H1 (cell line): ENCODE data around the gene CDHR5. TPM values are rescaled to one million over a fixed set of nuclear protein-coding genes. Genes with fewer than 3 reads are reported as not detected.
A peak's percentile ranks its signal among the peaks of the same experiment; 100 is the strongest.

Source experiments
- CTCF ChIA-PET: fragments of 300-600 bp; sonication (Branson Sonifier 250); formaldehyde crosslinking; loops from one replicate; lab custom pipeline; 2021; ENCODE audit not compliant: partially characterized antibody; lab: Charles Lee
- POLR2A ChIA-PET: fragments of 300-600 bp; sonication (Branson Sonifier 250); formaldehyde crosslinking; loops from one replicate; lab custom pipeline; 2021; ENCODE audit warnings: inconsistent platforms; ENCODE audit not compliant: partially characterized antibody; lab: Charles Lee
- DNase-seq, 2 experiments: peaks; one replicate each; pipeline versions ENCODE4 v3.0.0 to v3.0.0-alpha.2; 2010 to 2022; ENCODE audit warnings: low spot score in 2 of 2, low read depth in 1 of 2, mixed read lengths in 1 of 2
- FAIRE-seq: peaks from 2 replicates; lab custom pipeline; 2011; peaks lifted over from hg19 to GRCh38; lab: Jason Lieb, UNC
- H2AFZ ChIP-seq: 2 replicates; pipeline ENCODE4 v1.8.1; 2012; ENCODE audit warnings: low read length, inconsistent platforms
- H2AK5ac ChIP-seq: 2 replicates; pipeline ENCODE4 v1.6.1; 2013; ENCODE audit warnings: low read depth, low read length
- H2BK120ac ChIP-seq: replicated peaks from 2 replicates; pipeline ENCODE3; 2013; ENCODE audit warnings: low read depth, low read length, inconsistent platforms
- H2BK12ac ChIP-seq: 2 replicates; pipeline ENCODE4 v1.6.1; 2013; ENCODE audit warnings: low read depth, low read length
- H2BK15ac ChIP-seq: 2 replicates; pipeline ENCODE4 v1.6.1; 2013; ENCODE audit warnings: low read length
- H2BK20ac ChIP-seq: 2 replicates; pipeline ENCODE4 v1.6.1; 2013; ENCODE audit warnings: low read length
- H2BK5ac ChIP-seq: 2 replicates; pipeline ENCODE4 v1.6.1; 2013; ENCODE audit warnings: low read depth, low read length
- H3K14ac ChIP-seq: 2 replicates; pipeline ENCODE4 v1.6.1; 2013; ENCODE audit warnings: inconsistent platforms; ENCODE audit not compliant: insufficient read length
- H3K18ac ChIP-seq: 2 replicates; pipeline ENCODE4 v1.6.1; 2013; ENCODE audit warnings: low read length; ENCODE audit errors: extremely low read depth
- H3K23ac ChIP-seq: 2 replicates; pipeline ENCODE4 v1.6.1; 2013; ENCODE audit warnings: inconsistent platforms; ENCODE audit not compliant: insufficient read length
- H3K23me2 ChIP-seq: 2 replicates; pipeline ENCODE4 v1.6.1; 2013; ENCODE audit warnings: low read depth, low read length
- H3K27ac ChIP-seq: 2 replicates; pipeline ENCODE4 v1.6.1; 2011; ENCODE audit warnings: low read depth, low read length, inconsistent platforms
- H3K27me3 ChIP-seq, 4 experiments: replicated peaks in 1 of 4; 1 replicate in 1 of 4; 2 replicates in 3 of 4; pipeline versions ENCODE4 v1.6.1 to v1.8.1; 2011 to 2013; ENCODE audit warnings: low read length in 3 of 4, mild to moderate bottlenecking in 3 of 4, inconsistent platforms in 2 of 4, mixed read lengths in 2 of 4, moderate library complexity in 1 of 4; ENCODE audit not compliant: control insufficient read depth in 3 of 4, insufficient read depth in 3 of 4; ENCODE audit errors: extremely low read depth in 1 of 4
- H3K36me3 ChIP-seq, 4 experiments: 2 replicates each; pipeline versions ENCODE4 v1.6.1 to v1.8.1; 2011 to 2013; ENCODE audit warnings: mild to moderate bottlenecking in 4 of 4, low read length in 3 of 4, moderate library complexity in 2 of 4, control low read depth in 1 of 4, inconsistent platforms in 1 of 4; ENCODE audit not compliant: insufficient read depth in 4 of 4, control insufficient read depth in 2 of 4
- H3K4ac ChIP-seq: replicated peaks from 2 replicates; pipeline ENCODE3; 2013; ENCODE audit warnings: low read length, low read depth, mixed read lengths, inconsistent platforms; ENCODE audit not compliant: insufficient read length
- H3K4me1 ChIP-seq, 4 experiments: replicated peaks in 1 of 4; 1 replicate in 1 of 4; 2 replicates in 3 of 4; pipeline versions ENCODE4 v1.6.1 to v1.8.1; 2011 to 2013; ENCODE audit warnings: low read length in 3 of 4, inconsistent platforms in 2 of 4, mixed read lengths in 1 of 4; ENCODE audit not compliant: insufficient read depth in 4 of 4, control insufficient read depth in 3 of 4
- H3K4me2 ChIP-seq, 2 experiments: 2 replicates each; pipeline versions ENCODE4 v1.6.1 to v1.8.1; 2011 to 2013; ENCODE audit warnings: low read depth in 2 of 2, low read length in 2 of 2, control low read depth in 1 of 2, inconsistent platforms in 1 of 2, mild to moderate bottlenecking in 1 of 2; ENCODE audit not compliant: insufficient read depth in 1 of 2
- H3K4me3 ChIP-seq, 4 experiments: fragments of 200-600, 300-600 bp in 1 of 4; sonication (generic), shearing (Covaris generic), sonication (Bioruptor Twin) in 1 of 4; 2 replicates each; pipeline versions ENCODE4 v1.5.1 to v1.8.1; 2011 to 2016; ENCODE audit warnings: low read length in 4 of 4, low read depth in 3 of 4, control low read depth in 2 of 4, inconsistent platforms in 2 of 4, mild to moderate bottlenecking in 2 of 4, mixed read lengths in 1 of 4, moderate library complexity in 1 of 4; ENCODE audit not compliant: insufficient read depth in 2 of 4; ENCODE audit errors: extremely low read depth in 1 of 4
- H3K56ac ChIP-seq: replicated peaks from 2 replicates; pipeline ENCODE3; 2013; ENCODE audit warnings: low read depth, mild to moderate bottlenecking, mixed read lengths, low read length, inconsistent platforms; ENCODE audit not compliant: insufficient read length
- H3K79me1 ChIP-seq: 2 replicates; pipeline ENCODE4 v1.6.1; 2013; ENCODE audit warnings: low read depth, low read length, control low read depth
- H3K79me2 ChIP-seq, 2 experiments: 2 replicates each; pipeline versions ENCODE4 v1.6.1 to v1.8.1; 2012 to 2013; ENCODE audit warnings: low read length in 2 of 2, mild to moderate bottlenecking in 2 of 2, inconsistent platforms in 1 of 2; ENCODE audit not compliant: insufficient read depth in 2 of 2, control insufficient read depth in 1 of 2
- H3K9ac ChIP-seq, 4 experiments: replicated peaks in 1 of 4; 1 replicate in 1 of 4; 2 replicates in 3 of 4; pipeline versions ENCODE4 v1.6.1 to v1.8.1; 2011 to 2013; ENCODE audit warnings: low read depth in 3 of 4, low read length in 3 of 4, control low read depth in 2 of 4, mild to moderate bottlenecking in 2 of 4, moderate library complexity in 2 of 4, inconsistent platforms in 1 of 4; ENCODE audit errors: extremely low read depth in 1 of 4
- H3K9me3 ChIP-seq, 2 experiments: 2 replicates each; pipeline versions ENCODE4 v1.6.1 to v1.8.1; 2012 to 2013; ENCODE audit warnings: mild to moderate bottlenecking in 2 of 2, moderate library complexity in 2 of 2, control low read depth in 1 of 2, inconsistent platforms in 1 of 2, low read depth in 1 of 2, low read length in 1 of 2, mixed read lengths in 1 of 2; ENCODE audit not compliant: insufficient read depth in 2 of 2
- H4K20me1 ChIP-seq, 2 experiments: replicated peaks in 1 of 2; 2 replicates each; pipeline versions ENCODE3 to v1.8.1; 2011 to 2013; ENCODE audit warnings: inconsistent platforms in 2 of 2, low read length in 2 of 2, mild to moderate bottlenecking in 1 of 2; ENCODE audit not compliant: insufficient read depth in 2 of 2, control insufficient read depth in 1 of 2
- H4K5ac ChIP-seq: 2 replicates; pipeline ENCODE4 v1.6.1; 2013; ENCODE audit warnings: low read length, low read depth, mixed read lengths, inconsistent platforms; ENCODE audit not compliant: insufficient read length
- H4K8ac ChIP-seq: 2 replicates; pipeline ENCODE4 v1.8.0; 2013; ENCODE audit warnings: mild to moderate bottlenecking, moderate library complexity, low read length, inconsistent platforms; ENCODE audit not compliant: insufficient read depth; ENCODE audit errors: extremely low read depth
- H4K91ac ChIP-seq: replicated peaks from 2 replicates; pipeline ENCODE3; 2013; ENCODE audit warnings: low read length, mixed read lengths, inconsistent platforms; ENCODE audit not compliant: insufficient read length
- CHD2 ChIP-seq: IDR thresholded peaks from 2 replicates; pipeline ENCODE4 v1.6.1; 2012; ENCODE audit warnings: low read length, improper control_type of control experiment
- JUN ChIP-seq: IDR thresholded peaks from 2 replicates; pipeline ENCODE4 v1.6.1; 2011; ENCODE audit warnings: low read depth, mild to moderate bottlenecking, improper control_type of control experiment, low read length
- PHF8 ChIP-seq: fragments of 200-600 bp; sonication (generic); conservative IDR thresholded peaks from 2 replicates; pipeline ENCODE4 v1.7.1; 2012; ENCODE audit warnings: low read depth, mild to moderate bottlenecking, inconsistent platforms, low read length, moderate library complexity
- POLR2A ChIP-seq, 2 experiments: IDR thresholded peaks; 1 replicate in 1 of 2; 2 replicates in 1 of 2; pipeline ENCODE4 v1.6.1; 2011; ENCODE audit warnings: low read depth in 2 of 2, low read length in 2 of 2, mild to moderate bottlenecking in 2 of 2; ENCODE audit errors: control extremely low read depth in 1 of 2
- POU5F1 ChIP-seq: IDR thresholded peaks from 2 replicates; pipeline ENCODE4 v1.6.1; 2011; ENCODE audit warnings: low read depth, mild to moderate bottlenecking, low read length, moderate library complexity
- RFX5 ChIP-seq: IDR thresholded peaks from 2 replicates; pipeline ENCODE4 v1.6.1; 2011; ENCODE audit warnings: low read depth, low read length, improper control_type of control experiment, borderline replicate concordance
- RNF2 ChIP-seq: fragments of 200-900, 300-1000 bp; sonication (generic); IDR thresholded peaks from 2 replicates; pipeline ENCODE4 v1.7.1; 2016; ENCODE audit warnings: borderline replicate concordance, low read depth, mild to moderate bottlenecking, antibody characterized with exemption, low read length; ENCODE audit not compliant: poor library complexity, severe bottlenecking; ENCODE audit errors: missing control alignments
- WGBS, 2 experiments: shearing (Covaris generic) in 1 of 2; methylation state at CpG; one replicate each; pipeline versions ENCODE4 v1.1.6 to v1.1.7; 2013 to 2015; ENCODE audit warnings: low lambda C conversion rate in 2 of 2, mixed read lengths in 2 of 2, inconsistent platforms in 1 of 2, low coverage in 1 of 2, missing lambda C conversion rate in 1 of 2; ENCODE audit not compliant: insufficient replicate concordance in 2 of 2, insufficient coverage in 1 of 2, insufficient read length in 1 of 2; ENCODE audit errors: extremely low coverage in 1 of 2, missing lambda C conversion rate in 1 of 2; 5-methylcytosine and 5-hydroxymethylcytosine counted together
- polyA plus RNA-seq, 7 experiments: library from polyadenylated mRNA; depleted of rRNA in 3 of 7; stranded (reverse) in 5 of 7; unstranded in 2 of 7; fragments of >200 nt in 5 of 7; fragments of 200-250 nt in 2 of 7; gene quantifications; 1 replicate in 5 of 7; 2 replicates in 1 of 7; 4 replicates in 1 of 7; pipeline versions ENCODE4 v1.2.1 to v1.2.3, GENCODE V29; 2011 to 2013; ENCODE audit warnings: missing spikeins in 2 of 7, mixed read lengths in 2 of 7
- total RNA-seq: library from RNA; stranded (reverse); fragmentation: NEBNext Ultra II Directional; extraction: Animal tissue kit (Norgen Biotek cat#: 25700); gene quantifications from 2 replicates; pipeline ENCODE4 v1.2.1, GENCODE V29; 2021
- TF ChIP-seq, protein P1 (sequence below): IDR thresholded peaks from 2 replicates; pipeline ENCODE4 v1.6.1; 2012; ENCODE audit warnings: inconsistent platforms

Gene CDHR5
- total and polyA plus RNA-seq, 2 of the 8 experiments (the other 6 are each of a cell fraction or from before 2014, with no cell fraction given) = not detected

- Histone ChIP-seq H3K56ac (no peak within 1 kb of the TSS), H4K91ac (no peak within 1 kb of the TSS), H3K9ac (no peak within 1 kb of the TSS), H2BK20ac (no peak within 1 kb of the TSS), H3K4me1 (peaks cover 0 to 6% (median under 1%) of the 10 kb centered on the region in 4 experiments; a peak in 2 of 7 replicates), H4K8ac (no peak within 1 kb of the TSS; the same call in 1 of the 2 replicates), H3K79me2 (no peaks in the 10 kb centered on the region), H3K4me2 (peak within 1 kb of the TSS; percentile 39 to 71; a peak in 3 of 4 replicates), H2BK15ac (no peak within 1 kb of the TSS), H3K4me3 (peak within 1 kb of the TSS in 3 of 4 experiments; percentile 5 to 57 (median 17); a peak in 4 of 8 replicates), H3K36me3 (no peaks in the 10 kb centered on the region), H2AK5ac (no peak within 1 kb of the TSS), H2AFZ (no peak within 1 kb of the TSS), H4K5ac (no peak within 1 kb of the TSS), H3K4ac (no peak within 1 kb of the TSS), H2BK12ac (no peak within 1 kb of the TSS), H2BK5ac (no peak within 1 kb of the TSS), H3K14ac (no peak within 1 kb of the TSS), H3K9me3 (no peaks in the 10 kb centered on the region), H3K23ac (no peak within 1 kb of the TSS), H3K79me1 (no peaks in the 10 kb centered on the region), H3K18ac (no peak within 1 kb of the TSS; the same call in 1 of the 2 replicates), H3K27me3 (peaks cover 3 to 14% (median 10%) of the 10 kb centered on the region in 4 experiments; a peak in 6 of 7 replicates), H4K20me1 (peaks cover 0 to 7% of the 10 kb centered on the region in 2 experiments), H3K23me2 (no peaks in the 10 kb centered on the region; the same call in 1 of the 2 replicates), H3K27ac (no peak within 1 kb of the TSS), H2BK120ac (no peak within 1 kb of the TSS)
- no peak for FAIRE-seq
- TF ChIP-seq RFX5 = no peak
- TF ChIP-seq PHF8 = no peak
- no peak for TF ChIP-seq POU5F1
- no peak for TF ChIP-seq CHD2
- TF ChIP-seq RNF2 = no peak
- TF ChIP-seq, protein P1, sequence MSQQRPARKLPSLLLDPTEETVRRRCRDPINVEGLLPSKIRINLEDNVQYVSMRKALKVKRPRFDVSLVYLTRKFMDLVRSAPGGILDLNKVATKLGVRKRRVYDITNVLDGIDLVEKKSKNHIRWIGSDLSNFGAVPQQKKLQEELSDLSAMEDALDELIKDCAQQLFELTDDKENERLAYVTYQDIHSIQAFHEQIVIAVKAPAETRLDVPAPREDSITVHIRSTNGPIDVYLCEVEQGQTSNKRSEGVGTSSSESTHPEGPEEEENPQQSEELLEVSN = no peak
- TF ChIP-seq POLR2A (IDR thresholded peaks at IDR 0.05; ENCODE audit: control extremely low read depth in 1 of 2, low read depth in 2 of 2, low read length in 2 of 2) = no peak
- TF ChIP-seq JUN = no peak
- WGBS, 2 experiments = 18% methylated on average over 13 of the region's 72 CpGs; no CpG with 5 or more reads in 1 of the 2 experiments
- POLR2A ChIA-PET = interaction anchor here (0.8 to 2.5 kb wide), 8 partner anchors 9 to 233 kb away, joined by 3 to 8 read pairs (median 6); partner anchors contain the start of genes DRD4, IRF7 and LRRC56
- DNase-seq = no peak
- CTCF ChIA-PET = interaction anchor here (0.8 to 1.5 kb wide), 3 partner anchors 29 to 36 kb away, joined by 3 read pairs; no protein-coding TSS in a partner anchor
Measured at GRCh38 chr11:626475-627307, 1.9 kb upstream of the CDHR5 start, which contains the start of gene SCT. Gene SCT, minus strand, starts transcription at chr11:627181. Its CDS starts 38 bp downstream, at chr11:627143.
